ENCODE results near the gene PRSS21.

- TF ChIP-seq EZH2 (IDR thresholded peaks at IDR 0.05) (no peak), POLR2AphosphoS5 (IDR thresholded peaks at IDR 0.05; ENCODE audit: borderline replicate concordance, low read depth, low read length) (no peak), FOXP2 (optimal IDR thresholded peaks at IDR 0.05; ENCODE audit: control extremely low read depth, extremely low read length, insufficient read depth) (no peak)
Observed at GRCh38 chr16:2820836-2821486, 3.9 kb downstream of the PRSS21 start.
